Myometrial cell (primary cell): Measurements from ENCODE around the gene SLC6A14. TPM values are rescaled to one million over a fixed set of nuclear protein-coding genes. Genes with fewer than 3 reads are reported as not detected.

Source experiments
- total RNA-seq: library from RNA; depleted of rRNA; stranded (reverse); fragments of >200 nt; gene quantifications from 2 replicates; pipeline ENCODE4 v1.2.3, GENCODE V29; 2015

SLC6A14 gene, protein sequence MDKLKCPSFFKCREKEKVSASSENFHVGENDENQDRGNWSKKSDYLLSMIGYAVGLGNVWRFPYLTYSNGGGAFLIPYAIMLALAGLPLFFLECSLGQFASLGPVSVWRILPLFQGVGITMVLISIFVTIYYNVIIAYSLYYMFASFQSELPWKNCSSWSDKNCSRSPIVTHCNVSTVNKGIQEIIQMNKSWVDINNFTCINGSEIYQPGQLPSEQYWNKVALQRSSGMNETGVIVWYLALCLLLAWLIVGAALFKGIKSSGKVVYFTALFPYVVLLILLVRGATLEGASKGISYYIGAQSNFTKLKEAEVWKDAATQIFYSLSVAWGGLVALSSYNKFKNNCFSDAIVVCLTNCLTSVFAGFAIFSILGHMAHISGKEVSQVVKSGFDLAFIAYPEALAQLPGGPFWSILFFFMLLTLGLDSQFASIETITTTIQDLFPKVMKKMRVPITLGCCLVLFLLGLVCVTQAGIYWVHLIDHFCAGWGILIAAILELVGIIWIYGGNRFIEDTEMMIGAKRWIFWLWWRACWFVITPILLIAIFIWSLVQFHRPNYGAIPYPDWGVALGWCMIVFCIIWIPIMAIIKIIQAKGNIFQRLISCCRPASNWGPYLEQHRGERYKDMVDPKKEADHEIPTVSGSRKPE
- not detected in 2 replicates for total RNA-seq

DNA sequence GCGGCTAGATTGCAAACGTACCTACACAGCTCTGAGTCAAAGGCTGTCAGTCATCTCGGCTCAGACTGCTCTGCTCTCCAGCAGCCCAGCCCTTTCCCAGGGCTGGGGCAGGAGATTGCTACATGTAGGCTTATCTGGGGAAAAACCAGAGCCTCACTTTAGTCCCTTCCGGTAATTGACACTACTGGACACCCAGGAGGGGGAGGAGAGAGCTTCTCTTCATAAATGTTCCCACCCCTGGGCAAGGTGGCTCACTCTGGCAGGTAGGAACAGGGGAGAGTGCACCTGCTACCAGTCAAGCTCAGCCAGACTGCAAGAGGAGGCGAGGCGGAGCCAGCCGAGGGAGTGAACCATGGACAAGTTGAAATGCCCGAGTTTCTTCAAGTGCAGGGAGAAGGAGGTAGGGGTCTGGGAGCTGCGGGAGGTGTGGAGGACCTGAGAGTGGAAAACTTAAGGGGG, at the start of gene SLC6A14:
TSS of gene SLC6A14 (plus strand) at position 249 of the 459 bp plus-strand sequence. CDS start at position 353, 104 bp downstream.

GRCh38 chrX:116462822-116463221, 26.4 kb downstream of the SLC6A14 start, which contains the start of gene CT83:
TSS of gene CT83 (minus strand) at chrX:116462976. CDS start at chrX:116462856, 120 bp downstream.

Other genes starting within 250 kb of the SLC6A14 start
- not detected in 2 replicates for gene CT83, start 26.4 kb downstream of the SLC6A14 start, total RNA-seq